Heart left ventricle (tissue), 16 donors: ENCODE results near the gene TCFL5. TPM values are rescaled to one million over a fixed set of nuclear protein-coding genes. Genes with fewer than 3 reads are reported as not detected.
A peak's percentile ranks its signal among the peaks of the same experiment; 100 is the strongest.

Experiments used
- ATAC-seq, 4 donors: fragments of 200-7000 bp; cut with Tn5 transposase; one replicate each; pipeline ENCODE4 v1.9.1; 2020 to 2022; ENCODE audit warnings: moderate library complexity in 4 of 4, mild to moderate bottlenecking in 3 of 4, moderate number of reproducible peaks in 1 of 4
- DNase-seq, 5 donors: peaks; one replicate each; pipeline ENCODE4 v3.0.0-alpha.2; 2020
- H3K27ac ChIP-seq, 12 donors: fragments of 200-600 bp; sonication (generic) in 4 of 12; one replicate each; pipeline versions ENCODE4 v1.5.0 to v1.8.0; 2016 to 2022; ENCODE audit warnings: mild to moderate bottlenecking in 2 of 12
- H3K27me3 ChIP-seq, 9 donors: fragments of 200-600 bp; sonication (generic) in 2 of 9; one replicate each; pipeline versions ENCODE4 v1.5.1 to v1.8.0; 2016 to 2022; ENCODE audit warnings: mild to moderate bottlenecking in 3 of 9
- H3K36me3 ChIP-seq, 9 donors: fragments of 200-600 bp; sonication (generic) in 2 of 9; one replicate each; pipeline versions ENCODE4 v1.5.0 to v1.8.0; 2018 to 2022; ENCODE audit warnings: mild to moderate bottlenecking in 2 of 9
- H3K4me1 ChIP-seq, 12 donors: fragments of 200-600 bp; sonication (generic) in 4 of 12; one replicate each; pipeline versions ENCODE4 v1.5.0 to v1.8.0; 2016 to 2022; ENCODE audit warnings: mild to moderate bottlenecking in 3 of 12
- H3K4me3 ChIP-seq, 12 donors: fragments of 200-600 bp; sonication (generic) in 4 of 12; one replicate each; pipeline versions ENCODE4 v1.5.0 to v1.8.0; 2017 to 2022; ENCODE audit warnings: mild to moderate bottlenecking in 9 of 12, moderate library complexity in 4 of 12
- H3K9me3 ChIP-seq, 12 donors: fragments of 200-600 bp; sonication (generic) in 4 of 12; one replicate each; pipeline versions ENCODE4 v1.5.0 to v1.8.0; 2016 to 2022; ENCODE audit warnings: mild to moderate bottlenecking in 1 of 12
- CTCF ChIP-seq, 12 donors: fragments of 200-600 bp; sonication (generic) in 4 of 12; IDR thresholded peaks; one replicate each; pipeline versions ENCODE4 v1.5.0 to v1.8.0; 2018 to 2022; ENCODE audit warnings: antibody characterized with exemption in 12 of 12, mild to moderate bottlenecking in 5 of 12
- POLR2A ChIP-seq, 2 donors: fragments of 450-650 bp; IDR thresholded peaks; one replicate each; pipeline ENCODE4 v1.6.1; 2017; ENCODE audit warnings: antibody characterized with exemption in 2 of 2, mild to moderate bottlenecking in 2 of 2, moderate library complexity in 2 of 2
- WGBS, 4 donors: extraction: QIAGEN DNeasy Blood & Tissue Kit in 2 of 4; methylation state at CpG; one replicate each; pipeline versions ENCODE4 v1.1.5 to v1.1.7; 2013 to 2018; 5-methylcytosine and 5-hydroxymethylcytosine counted together
- intact Hi-C, 10 donors: fragments of 100-400 bp; cut with DNase I; formaldehyde crosslinking; loops; one replicate each; pipeline versions ENCODE4 v1.11.1 to v1.14.2; 2022
- polyA plus RNA-seq, 2 donors: library from polyadenylated mRNA; stranded (reverse); fragments of 200-250 nt; gene quantifications; one replicate each; pipeline ENCODE4 v1.2.3, GENCODE V29; 2013
- total RNA-seq, 9 donors: library from RNA; depleted of rRNA in 2 of 9; stranded (reverse); fragments of >200 nt in 2 of 9; fragmentation: NEBNext Ultra II Directional in 3 of 9; extraction: Animal tissue kit (Norgen Biotek cat#: 25700) in 3 of 9; gene quantifications; one replicate each; pipeline versions ENCODE4 v1.1.0 to v1.2.4, GENCODE V29; 2016 to 2023
- donor health status: ischemic (EF 13 %, LVEDD 7.1; RV severe dilation, severe dysfunction).
- donor health status: healthy with polysubstance abuse.
- donor health status: DM: no; HTN: yes; CAD: no.
- donor health status: DM: no; HTN: no; CAD: no.
- donor health status: ischemic (EF 25% LVEDD 6.9; RV normal size, moderate dysfunction).
- donor health status: ischemic (EF 25% LVEDD 5.7; RV mildly dilated, moderate dysfunction).
- donor health status: healthy.
- donor health status: DM: yes; HTN: yes; CAD: no.
- donor health status: ischemic (EF 35%, LVEDD 5.7; RV mildly dilated, moderate dysfunction).
- donor health status: nonischemic (EF 11% LVEDD 7.7; RV severe dilation, severe dysfunction).
- donor health status: DM: yes; HTN: yes; CAD: no.
- donor health status: PGD.
- donor health status: ischemic (EF 29% LVEDD 5.4; RV normal size, mild dysfunction).
- donor health status: nonischemic (EF 23%, LVEDD 6.1; RV moderate dilation, normal function).

TCFL5 gene
- total and polyA plus RNA-seq, 11 donors, result 2.5 to 8.2 (median 5.9) TPM

- intact Hi-C loops, result loop anchor here in 2 of 10 donors (5.0 kb wide), 2 partner anchors 38 to 63 kb away; partner anchors contain the start of gene DIDO1 (in 1 of the 2)
- no peaks in the 10 kb centered on the region for H3K9me3 ChIP-seq
- H3K27me3 ChIP-seq, result no peaks in the 10 kb centered on the region
- H3K4me3 ChIP-seq, result no peak overlapping the region
- TF ChIP-seq CTCF (IDR thresholded peaks at IDR 0.05) (no peak), POLR2A (IDR thresholded peaks at IDR 0.05) (no peak)
- H3K4me1 ChIP-seq, result peaks cover 0 to 21% (median 12%) of the 10 kb centered on the region in 12 donors
- DNase-seq, result no peak
- no peaks in the 10 kb centered on the region for H3K36me3 ChIP-seq
- WGBS, 4 donors, result 85 to 94% (median 91%) methylated on average over 7 of the region's 7 CpGs
- ATAC-seq, result no peak
- H3K27ac ChIP-seq, result no peak overlapping the region
Measured at GRCh38 chr20:62864207-62864606, 2.6 kb upstream of the TCFL5 start.

GRCh38 chr20:62860924-62861691 is 514 bp downstream of the TCFL5 start:
- Histone ChIP-seq H3K36me3 (peaks cover 0 to 16% (median 7%) of the 10 kb centered on the region in 9 donors), H3K9me3 (no peaks in the 10 kb centered on the region), H3K4me1 (peaks cover 0 to 21% (median 12%) of the 10 kb centered on the region in 12 donors), H3K4me3 (peak overlapping the region in 11 of 12 donors; percentile 14 to 66 (median 50)), H3K27ac (no peak overlapping the region), H3K27me3 (no peaks in the 10 kb centered on the region)
- peak in 1 of 5 donors; percentile 47 for DNase-seq
- 1 to 2% (median 1%) methylated on average over 26 to 129 of the region's 129 CpGs for WGBS, 4 donors
- ATAC-seq, result no peak
- TF ChIP-seq CTCF (IDR thresholded peaks at IDR 0.05), result no peak
- no peak for TF ChIP-seq POLR2A (IDR thresholded peaks at IDR 0.05)
- intact Hi-C loops, result loop anchor here in 2 of 10 donors (5.0 kb wide), 2 partner anchors 41 to 66 kb away; partner anchors contain the start of gene DIDO1 (in 1 of the 2)

GRCh38 chr20:62860391-62860923 is 1.2 kb downstream of the TCFL5 start:
- DNase-seq (no peak), ATAC-seq (no peak)
- TF ChIP-seq POLR2A (IDR thresholded peaks at IDR 0.05) (no peak), CTCF (IDR thresholded peaks at IDR 0.05) (no peak)
- peak overlapping the region in 11 of 12 donors; percentile 3 to 66 (median 42) for H3K4me3 ChIP-seq
- peaks cover 0 to 21% (median 12%) of the 10 kb centered on the region in 12 donors for H3K4me1 ChIP-seq
- H3K27me3 ChIP-seq, result no peaks in the 10 kb centered on the region
- WGBS, 4 donors, result 18 to 26% (median 20%) methylated on average over 17 to 24 of the region's 24 CpGs
- no peak overlapping the region for H3K27ac ChIP-seq
- no peaks in the 10 kb centered on the region for H3K9me3 ChIP-seq
- H3K36me3 ChIP-seq, result peaks cover 0 to 22% (median 10%) of the 10 kb centered on the region in 9 donors
- intact Hi-C loops, result loop anchor here in 2 of 10 donors (5.0 kb wide), 2 partner anchors 42 to 67 kb away; partner anchors contain the start of gene DIDO1 (in 1 of the 2)

- 92 to 96% (median 95%) methylated on average over 12 of the region's 12 CpGs for WGBS, 4 donors
- Histone ChIP-seq H3K36me3 (peaks cover 0 to 27% (median 16%) of the 10 kb centered on the region in 9 donors), H3K4me1 (peaks cover 0 to 21% (median 12%) of the 10 kb centered on the region in 12 donors), H3K27me3 (no peaks in the 10 kb centered on the region), H3K4me3 (no peak overlapping the region), H3K27ac (no peak overlapping the region), H3K9me3 (no peaks in the 10 kb centered on the region)
- no peak for ATAC-seq
- no peak for TF ChIP-seq POLR2A (IDR thresholded peaks at IDR 0.05)
- TF ChIP-seq CTCF (IDR thresholded peaks at IDR 0.05), result no peak
- no peak for DNase-seq
- intact Hi-C loops, result loop anchor here in 2 of 10 donors (5.0 kb wide), 2 partner anchors 43 to 68 kb away; partner anchors contain the start of gene DIDO1 (in 1 of the 2)
Measured at GRCh38 chr20:62859721-62860120, 1.9 kb downstream of the TCFL5 start.
